Measurements from ENCODE around the gene ANAPC15.

DNA sequence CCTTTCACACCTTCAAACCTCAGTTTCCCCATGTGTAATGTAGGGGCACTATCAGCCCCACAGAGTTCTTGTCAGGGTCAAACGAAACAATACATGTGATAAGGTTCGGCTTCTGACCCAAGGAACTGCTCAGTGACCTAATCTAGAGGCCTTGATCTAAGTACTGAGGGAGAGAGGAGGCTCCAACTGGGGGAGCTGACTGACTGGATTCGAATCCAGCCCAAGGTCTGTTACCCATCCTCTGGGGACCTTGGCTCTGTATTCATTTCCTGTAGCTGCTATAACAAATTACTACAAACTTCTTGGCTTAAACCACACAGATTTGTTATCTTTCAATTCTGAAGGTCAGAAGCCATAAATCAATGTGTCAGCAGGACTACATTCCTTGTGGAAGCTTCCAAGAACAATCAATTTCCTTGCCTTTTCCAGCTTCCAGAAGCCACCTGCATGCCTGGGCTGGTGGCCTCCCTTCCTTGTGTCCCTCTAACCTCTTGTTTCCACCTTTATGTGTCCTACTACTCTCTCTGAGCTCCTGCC, 10.7 kb upstream of the ANAPC15 start:
- TF ChIP-seq CTCF (IDR thresholded peaks at IDR 0.05) (no peak), POLR2A (IDR thresholded peaks at IDR 0.05) (no peak)
